Measurements from ENCODE around the gene CASP9.

The CASP9 gene

DNA sequence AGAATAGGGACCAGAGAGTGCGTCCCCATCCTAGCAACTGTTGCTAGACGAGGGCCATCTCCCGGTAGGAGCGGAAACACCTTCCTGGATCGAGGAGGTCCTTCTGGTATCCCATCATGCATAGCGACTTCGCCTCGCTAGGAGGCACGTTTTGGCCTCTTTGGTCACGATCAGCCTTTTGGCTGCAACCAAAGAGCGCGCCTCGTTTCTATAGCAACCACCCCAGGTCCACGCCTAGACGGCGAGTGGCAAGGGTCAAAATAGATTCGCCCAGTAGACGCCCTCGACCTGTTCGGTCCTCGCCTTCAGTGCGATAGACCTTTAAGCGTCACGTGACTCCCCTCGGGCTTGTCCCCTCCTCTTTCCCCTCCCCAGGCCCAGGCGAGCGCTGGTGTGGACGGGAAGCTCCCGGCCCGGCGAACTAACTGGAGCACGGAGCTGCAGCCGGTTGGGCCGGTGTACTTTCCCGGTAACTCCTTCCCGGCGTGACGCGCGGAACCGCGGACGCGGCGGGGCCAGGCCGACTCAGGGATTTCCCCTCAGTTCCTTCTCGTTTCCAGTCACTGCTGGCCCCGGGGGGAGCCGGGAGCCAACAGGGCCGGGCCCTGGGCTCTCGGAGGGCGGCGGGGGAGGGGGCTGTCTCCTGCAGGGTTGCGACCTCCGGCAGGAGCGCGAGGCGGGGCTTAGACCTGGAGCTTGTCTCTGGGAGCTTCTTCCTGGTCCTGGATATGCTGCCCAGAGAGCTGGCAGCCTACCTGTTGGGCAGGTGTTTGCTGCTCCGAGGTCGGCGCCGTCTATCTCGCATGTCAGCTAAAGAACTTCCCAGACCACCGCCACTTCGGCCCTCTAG is 2.7 kb upstream of the CASP9 start, which contains the start of gene DNAJC16 (continued):
- TF ChIP-seq, protein P1, sequence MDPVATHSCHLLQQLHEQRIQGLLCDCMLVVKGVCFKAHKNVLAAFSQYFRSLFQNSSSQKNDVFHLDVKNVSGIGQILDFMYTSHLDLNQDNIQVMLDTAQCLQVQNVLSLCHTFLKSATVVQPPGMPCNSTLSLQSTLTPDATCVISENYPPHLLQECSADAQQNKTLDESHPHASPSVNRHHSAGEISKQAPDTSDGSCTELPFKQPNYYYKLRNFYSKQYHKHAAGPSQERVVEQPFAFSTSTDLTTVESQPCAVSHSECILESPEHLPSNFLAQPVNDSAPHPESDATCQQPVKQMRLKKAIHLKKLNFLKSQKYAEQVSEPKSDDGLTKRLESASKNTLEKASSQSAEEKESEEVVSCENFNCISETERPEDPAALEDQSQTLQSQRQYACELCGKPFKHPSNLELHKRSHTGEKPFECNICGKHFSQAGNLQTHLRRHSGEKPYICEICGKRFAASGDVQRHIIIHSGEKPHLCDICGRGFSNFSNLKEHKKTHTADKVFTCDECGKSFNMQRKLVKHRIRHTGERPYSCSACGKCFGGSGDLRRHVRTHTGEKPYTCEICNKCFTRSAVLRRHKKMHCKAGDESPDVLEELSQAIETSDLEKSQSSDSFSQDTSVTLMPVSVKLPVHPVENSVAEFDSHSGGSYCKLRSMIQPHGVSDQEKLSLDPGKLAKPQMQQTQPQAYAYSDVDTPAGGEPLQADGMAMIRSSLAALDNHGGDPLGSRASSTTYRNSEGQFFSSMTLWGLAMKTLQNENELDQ (tag by site-specific recombination; IDR thresholded peaks at IDR 0.05; ENCODE audit: low read depth) = no peak
- TF ChIP-seq ZNF521 (tag by site-specific recombination; IDR thresholded peaks at IDR 0.05) (no peak), ZSCAN23 (tag by site-specific recombination; IDR thresholded peaks at IDR 0.05) (0 out of 2 replicates have a peak, but pooled peaks have one; percentile 55), KLF1 (tag by site-specific recombination; IDR thresholded peaks at IDR 0.05) (peak; percentile 84), IKZF3 (tag by site-specific recombination; IDR thresholded peaks at IDR 0.05) (peak; percentile 82; the same call in 1 of the 2 replicates), ZNF600 (tag by site-specific recombination; IDR thresholded peaks at IDR 0.05) (peak; percentile 58; the same call in 1 of the 2 replicates), OVOL3 (tag by site-specific recombination; IDR thresholded peaks at IDR 0.05) (0 out of 2 replicates have a peak, but pooled peaks have one; percentile 32), ZBTB7A (tag by site-specific recombination; IDR thresholded peaks at IDR 0.05; ENCODE audit: low read depth) (no peak), ZNF211 (tag by site-specific recombination; IDR thresholded peaks at IDR 0.05; ENCODE audit: low read depth) (no peak), ZNF501 (tag by site-specific recombination; IDR thresholded peaks at IDR 0.05) (peak; percentile 97), ZNF157 (tag by site-specific recombination; IDR thresholded peaks at IDR 0.05) (0 out of 2 replicates have a peak, but pooled peaks have one; percentile 8), ZNF777 (tag by site-specific recombination; IDR thresholded peaks at IDR 0.05; ENCODE audit: borderline replicate concordance) (peak; percentile 62; the same call in 1 of the 2 replicates), ZNF660 (tag by site-specific recombination; IDR thresholded peaks at IDR 0.05) (peak; percentile 77; the same call in 1 of the 2 replicates), ZNF132 (tag by site-specific recombination; IDR thresholded peaks at IDR 0.05; ENCODE audit: borderline replicate concordance) (no peak), KLF7 (tag by site-specific recombination; IDR thresholded peaks at IDR 0.05; ENCODE audit: borderline replicate concordance) (peak; percentile 93; the same call in 1 of the 2 replicates), ZNF16 (tag by site-specific recombination; IDR thresholded peaks at IDR 0.05; ENCODE audit: low read depth) (no peak), ZNF48 (tag by site-specific recombination; IDR thresholded peaks at IDR 0.05) (no peak), OSR2 (tag by site-specific recombination; IDR thresholded peaks at IDR 0.05) (no peak), ZFP3 (tag by site-specific recombination; IDR thresholded peaks at IDR 0.05; ENCODE audit: low read depth) (no peak), KLF10 (tag by site-specific recombination; IDR thresholded peaks at IDR 0.05) (peak; percentile 86), BCL11A (tag by site-specific recombination; IDR thresholded peaks at IDR 0.05; ENCODE audit: low read depth) (peak; percentile 38; the same call in 1 of the 2 replicates), ZNF670 (tag by site-specific recombination; IDR thresholded peaks at IDR 0.05; ENCODE audit: low read depth) (no peak), ZNF529 (tag by site-specific recombination; IDR thresholded peaks at IDR 0.05; ENCODE audit: insufficient replicate concordance) (no peak), ZNF324 (tag by site-specific recombination; IDR thresholded peaks at IDR 0.05) (peak; percentile 94), ZNF76 (tag by site-specific recombination; IDR thresholded peaks at IDR 0.05; ENCODE audit: borderline replicate concordance, low read depth) (peak; percentile 94), ZNF610 (tag by site-specific recombination; IDR thresholded peaks at IDR 0.05; ENCODE audit: borderline replicate concordance) (peak; percentile 38; the same call in 1 of the 2 replicates), EGR2 (tag by site-specific recombination; IDR thresholded peaks at IDR 0.05; ENCODE audit: low read depth) (peak; percentile 55)
- TF ChIP-seq, protein P2, sequence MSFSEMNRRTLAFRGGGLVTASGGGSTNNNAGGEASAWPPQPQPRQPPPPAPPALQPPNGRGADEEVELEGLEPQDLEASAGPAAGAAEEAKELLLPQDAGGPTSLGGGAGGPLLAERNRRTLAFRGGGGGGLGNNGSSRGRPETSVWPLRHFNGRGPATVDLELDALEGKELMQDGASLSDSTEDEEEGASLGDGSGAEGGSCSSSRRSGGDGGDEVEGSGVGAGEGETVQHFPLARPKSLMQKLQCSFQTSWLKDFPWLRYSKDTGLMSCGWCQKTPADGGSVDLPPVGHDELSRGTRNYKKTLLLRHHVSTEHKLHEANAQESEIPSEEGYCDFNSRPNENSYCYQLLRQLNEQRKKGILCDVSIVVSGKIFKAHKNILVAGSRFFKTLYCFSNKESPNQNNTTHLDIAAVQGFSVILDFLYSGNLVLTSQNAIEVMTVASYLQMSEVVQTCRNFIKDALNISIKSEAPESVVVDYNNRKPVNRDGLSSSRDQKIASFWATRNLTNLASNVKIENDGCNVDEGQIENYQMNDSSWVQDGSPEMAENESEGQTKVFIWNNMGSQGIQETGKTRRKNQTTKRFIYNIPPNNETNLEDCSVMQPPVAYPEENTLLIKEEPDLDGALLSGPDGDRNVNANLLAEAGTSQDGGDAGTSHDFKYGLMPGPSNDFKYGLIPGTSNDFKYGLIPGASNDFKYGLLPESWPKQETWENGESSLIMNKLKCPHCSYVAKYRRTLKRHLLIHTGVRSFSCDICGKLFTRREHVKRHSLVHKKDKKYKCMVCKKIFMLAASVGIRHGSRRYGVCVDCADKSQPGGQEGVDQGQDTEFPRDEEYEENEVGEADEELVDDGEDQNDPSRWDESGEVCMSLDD (tag by site-specific recombination; IDR thresholded peaks at IDR 0.05) = no peak
- TF ChIP-seq, protein P3, sequence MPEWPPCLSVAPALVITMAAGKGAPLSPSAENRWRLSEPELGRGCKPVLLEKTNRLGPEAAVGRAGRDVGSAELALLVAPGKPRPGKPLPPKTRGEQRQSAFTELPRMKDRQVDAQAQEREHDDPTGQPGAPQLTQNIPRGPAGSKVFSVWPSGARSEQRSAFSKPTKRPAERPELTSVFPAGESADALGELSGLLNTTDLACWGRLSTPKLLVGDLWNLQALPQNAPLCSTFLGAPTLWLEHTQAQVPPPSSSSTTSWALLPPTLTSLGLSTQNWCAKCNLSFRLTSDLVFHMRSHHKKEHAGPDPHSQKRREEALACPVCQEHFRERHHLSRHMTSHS (tag by site-specific recombination; IDR thresholded peaks at IDR 0.05) = no peak
- TF ChIP-seq, protein P4, sequence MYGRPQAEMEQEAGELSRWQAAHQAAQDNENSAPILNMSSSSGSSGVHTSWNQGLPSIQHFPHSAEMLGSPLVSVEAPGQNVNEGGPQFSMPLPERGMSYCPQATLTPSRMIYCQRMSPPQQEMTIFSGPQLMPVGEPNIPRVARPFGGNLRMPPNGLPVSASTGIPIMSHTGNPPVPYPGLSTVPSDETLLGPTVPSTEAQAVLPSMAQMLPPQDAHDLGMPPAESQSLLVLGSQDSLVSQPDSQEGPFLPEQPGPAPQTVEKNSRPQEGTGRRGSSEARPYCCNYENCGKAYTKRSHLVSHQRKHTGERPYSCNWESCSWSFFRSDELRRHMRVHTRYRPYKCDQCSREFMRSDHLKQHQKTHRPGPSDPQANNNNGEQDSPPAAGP (tag by site-specific recombination; IDR thresholded peaks at IDR 0.05) = peak; percentile 93
- TF ChIP-seq, protein P5, sequence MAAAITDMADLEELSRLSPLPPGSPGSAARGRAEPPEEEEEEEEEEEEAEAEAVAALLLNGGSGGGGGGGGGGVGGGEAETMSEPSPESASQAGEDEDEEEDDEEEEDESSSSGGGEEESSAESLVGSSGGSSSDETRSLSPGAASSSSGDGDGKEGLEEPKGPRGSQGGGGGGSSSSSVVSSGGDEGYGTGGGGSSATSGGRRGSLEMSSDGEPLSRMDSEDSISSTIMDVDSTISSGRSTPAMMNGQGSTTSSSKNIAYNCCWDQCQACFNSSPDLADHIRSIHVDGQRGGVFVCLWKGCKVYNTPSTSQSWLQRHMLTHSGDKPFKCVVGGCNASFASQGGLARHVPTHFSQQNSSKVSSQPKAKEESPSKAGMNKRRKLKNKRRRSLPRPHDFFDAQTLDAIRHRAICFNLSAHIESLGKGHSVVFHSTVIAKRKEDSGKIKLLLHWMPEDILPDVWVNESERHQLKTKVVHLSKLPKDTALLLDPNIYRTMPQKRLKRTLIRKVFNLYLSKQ (tag by site-specific recombination; IDR thresholded peaks at IDR 0.05; ENCODE audit: borderline replicate concordance) = no peak
